ENCODE results near the gene PINLYP. TPM values are rescaled to one million over a fixed set of nuclear protein-coding genes. Genes with fewer than 3 reads are reported as not detected.

Gene PINLYP
- polyA plus RNA-seq, 1 donor (not counting 4 experiments of a cell fraction or from before 2014, with no cell fraction given): 16.0 TPM

- no peaks in the 10 kb centered on the region for H3K27me3 ChIP-seq (ENCODE audit: control insufficient read depth, extremely low read depth, insufficient read depth, low read length)
- no peak overlapping the region for H3K4me2 ChIP-seq (ENCODE audit: control insufficient read depth, extremely low read depth, insufficient read depth, low read depth, low read length)
- H3K36me3 ChIP-seq (ENCODE audit: control insufficient read depth in 2 of 2, extremely low read depth in 1 of 2, insufficient read depth in 2 of 2, low read length in 2 of 2): peaks cover 8 to 26% of the 10 kb centered on the region in 2 experiments
- TF ChIP-seq CTCF (optimal IDR thresholded peaks at IDR 0.05 in 1 of 3, IDR thresholded peaks at IDR 0.05 in 1 of 3, conservative IDR thresholded peaks at IDR 0.05 in 1 of 3; ENCODE audit: extremely low read depth in 1 of 3, insufficient read depth in 2 of 3, low read length in 3 of 3) (no peak), EZH2 (IDR thresholded peaks at IDR 0.05; ENCODE audit: low read length) (no peak)
- H3K4me3 ChIP-seq (ENCODE audit: control insufficient read depth in 2 of 3, extremely low read depth in 1 of 3, insufficient read depth in 2 of 3, low read depth in 1 of 3, low read length in 3 of 3): no peak overlapping the region
- H3K4me1 ChIP-seq (ENCODE audit: control insufficient read depth, extremely low read depth, insufficient read depth, low read length): no peaks in the 10 kb centered on the region
- no peaks in the 10 kb centered on the region for H3K9me3 ChIP-seq (ENCODE audit: control insufficient read depth, low read depth, low read length)
- no peaks in the 10 kb centered on the region for H3K9me1 ChIP-seq (ENCODE audit: control insufficient read depth, extremely low read depth, insufficient read depth, low read length)
- FAIRE-seq (no peak), DNase-seq (ENCODE audit: low read depth, low spot score) (no peak)
- dilution Hi-C loops (cut with MboI; ENCODE audit: extremely low pct_ligation_motif_present, low sequenced_read_pairs): no loop called here
- no peaks in the 10 kb centered on the region for H4K20me1 ChIP-seq (ENCODE audit: control insufficient read depth, extremely low read depth, insufficient read depth, low read length)
- H3K9ac ChIP-seq (ENCODE audit: control insufficient read depth, extremely low read depth, insufficient read depth, low read length): no peak overlapping the region
- no peak overlapping the region for H3K27ac ChIP-seq (ENCODE audit: control insufficient read depth, insufficient read depth, low read length)
- no peaks in the 10 kb centered on the region for H3K79me2 ChIP-seq (ENCODE audit: control insufficient read depth, insufficient read depth, low read length)
- H2AFZ ChIP-seq (ENCODE audit: control insufficient read depth, low read length): no peak overlapping the region
These were observed 23.5 kb upstream of the PINLYP start for GRCh38 chr19:43552198-43552450.

GRCh38 chr19:43552616-43553015 is 23.0 kb upstream of the PINLYP start:
- Histone ChIP-seq H3K36me3 (ENCODE audit: control insufficient read depth in 2 of 2, extremely low read depth in 1 of 2, insufficient read depth in 2 of 2, low read length in 2 of 2) (peaks cover 8 to 26% of the 10 kb centered on the region in 2 experiments), H3K4me3 (ENCODE audit: control insufficient read depth in 2 of 3, extremely low read depth in 1 of 3, insufficient read depth in 2 of 3, low read depth in 1 of 3, low read length in 3 of 3) (no peak overlapping the region), H3K79me2 (ENCODE audit: control insufficient read depth, insufficient read depth, low read length) (no peaks in the 10 kb centered on the region), H3K27me3 (ENCODE audit: control insufficient read depth, extremely low read depth, insufficient read depth, low read length) (no peaks in the 10 kb centered on the region), H2AFZ (ENCODE audit: control insufficient read depth, low read length) (no peak overlapping the region), H4K20me1 (ENCODE audit: control insufficient read depth, extremely low read depth, insufficient read depth, low read length) (no peaks in the 10 kb centered on the region), H3K27ac (ENCODE audit: control insufficient read depth, insufficient read depth, low read length) (no peak overlapping the region), H3K9ac (ENCODE audit: control insufficient read depth, extremely low read depth, insufficient read depth, low read length) (no peak overlapping the region), H3K9me3 (ENCODE audit: control insufficient read depth, low read depth, low read length) (no peaks in the 10 kb centered on the region), H3K9me1 (ENCODE audit: control insufficient read depth, extremely low read depth, insufficient read depth, low read length) (no peaks in the 10 kb centered on the region), H3K4me1 (ENCODE audit: control insufficient read depth, extremely low read depth, insufficient read depth, low read length) (no peaks in the 10 kb centered on the region), H3K4me2 (ENCODE audit: control insufficient read depth, extremely low read depth, insufficient read depth, low read depth, low read length) (no peak overlapping the region)
- DNase-seq (ENCODE audit: low read depth, low spot score) (no peak), FAIRE-seq (no peak)
- TF ChIP-seq EZH2 (IDR thresholded peaks at IDR 0.05; ENCODE audit: low read length) (no peak), CTCF (optimal IDR thresholded peaks at IDR 0.05 in 1 of 3, IDR thresholded peaks at IDR 0.05 in 1 of 3, conservative IDR thresholded peaks at IDR 0.05 in 1 of 3; ENCODE audit: extremely low read depth in 1 of 3, insufficient read depth in 2 of 3, low read length in 3 of 3) (no peak)
- dilution Hi-C loops (cut with MboI; ENCODE audit: extremely low pct_ligation_motif_present, low sequenced_read_pairs): no loop called here

Data from keratinocyte (primary cell).